ENCODE results near the gene FRMPD3. TPM values are rescaled to one million over a fixed set of nuclear protein-coding genes. Genes with fewer than 3 reads are reported as not detected.

The FRMPD3 gene
- total and polyA plus RNA-seq, 10 of the 15 experiments (the other 5 are each of a cell fraction or from before 2014, with no cell fraction given), result 0.01 to 0.06 (median 0.05) TPM; not detected in 6

GRCh38 chrX:107442914-107443527 lies 6.4 kb upstream of the FRMPD3 start:
- H3K9ac ChIP-seq (ENCODE audit: control insufficient read depth, insufficient read depth, low read length), result no peak overlapping the region
- no peaks in the 10 kb centered on the region for H3K36me3 ChIP-seq (ENCODE audit: control insufficient read depth in 2 of 2, insufficient read depth in 2 of 2, low read length in 1 of 2)
- no peak overlapping the region for H3K27ac ChIP-seq (ENCODE audit: control insufficient read depth, insufficient read depth)
- DNase-seq (ENCODE audit: low read depth, low spot score) (no peak), FAIRE-seq (no peak), ATAC-seq (no peak)
- H3K4me2 ChIP-seq (ENCODE audit: control insufficient read depth, insufficient read depth), result no peak overlapping the region
- intact Hi-C loops (cut with micrococcal nuclease; ENCODE audit: unreplicated experiment) (no loop called here), in situ Hi-C loops (cut with MboI) (no loop called here)
- no peaks in the 10 kb centered on the region for H3K4me1 ChIP-seq (ENCODE audit: control insufficient read depth, insufficient read depth, low read length)
- H3K79me2 ChIP-seq (ENCODE audit: control insufficient read depth, insufficient read depth, low read length), result no peaks in the 10 kb centered on the region
- peaks cover 0 to 3% of the 10 kb centered on the region in 2 experiments; a peak in 3 of 4 replicates for H3K27me3 ChIP-seq (replicated peaks in 1 of 2; ENCODE audit: control insufficient read depth in 2 of 2, insufficient read depth in 2 of 2, low read length in 1 of 2)
- H4K20me1 ChIP-seq (ENCODE audit: control insufficient read depth, insufficient read depth), result no peaks in the 10 kb centered on the region
- RAD21 ChIA-PET (ENCODE audit: unreplicated experiment), result no interaction called here
- no TSS peak for BruUV-seq (replicated peaks)
- no peak overlapping the region for H3K4me3 ChIP-seq
- TF ChIP-seq HCFC1 (IDR thresholded peaks at IDR 0.05; ENCODE audit: low read length), result no peak
- no peak for TF ChIP-seq TAF1 (IDR thresholded peaks at IDR 0.05; ENCODE audit: borderline replicate concordance, low read depth, low read length)
- no peak for TF ChIP-seq CREB1 (IDR thresholded peaks at IDR 0.05; ENCODE audit: low read depth)
- TF ChIP-seq BRCA1 (IDR thresholded peaks at IDR 0.05; ENCODE audit: low read depth, low read length), result no peak
- no peak for TF ChIP-seq CBFB (IDR thresholded peaks at IDR 0.05; ENCODE audit: low read depth)
- TF ChIP-seq TARDBP (IDR thresholded peaks at IDR 0.05; ENCODE audit: borderline replicate concordance), result no peak
- no peak for TF ChIP-seq GABPA (IDR thresholded peaks at IDR 0.05; ENCODE audit: low read depth)
- no peak for TF ChIP-seq MTA2 (IDR thresholded peaks at IDR 0.05; ENCODE audit: low read depth)
- no peak for TF ChIP-seq ZNF384 (IDR thresholded peaks at IDR 0.05; ENCODE audit: borderline replicate concordance, low read depth, low read length)
- TF ChIP-seq PAX8 (IDR thresholded peaks at IDR 0.05), result no peak
- no peak for TF ChIP-seq CHD2 (IDR thresholded peaks at IDR 0.05; ENCODE audit: borderline replicate concordance, low read depth, low read length)
- no peak for TF ChIP-seq ASH2L (IDR thresholded peaks at IDR 0.05; ENCODE audit: borderline replicate concordance, low read depth)
- no peak for TF ChIP-seq NRF1 (conservative IDR thresholded peaks at IDR 0.05; ENCODE audit: low read depth, low read length)
- TF ChIP-seq ZBED1 (IDR thresholded peaks at IDR 0.05; ENCODE audit: borderline replicate concordance), result no peak
- TF ChIP-seq E2F4 (IDR thresholded peaks at IDR 0.05; ENCODE audit: low read depth, low read length), result no peak
- TF ChIP-seq PRDM15 (CRISPR knock-in tag; IDR thresholded peaks at IDR 0.05), result no peak
- TF ChIP-seq PBX3 (IDR thresholded peaks at IDR 0.05; ENCODE audit: insufficient replicate concordance, low read depth, low read length), result no peak
- TF ChIP-seq MXI1 (IDR thresholded peaks at IDR 0.05; ENCODE audit: low read depth, low read length), result no peak
- TF ChIP-seq ZNF207 (IDR thresholded peaks at IDR 0.05; ENCODE audit: borderline replicate concordance), result no peak
- TF ChIP-seq POLR2AphosphoS5 (IDR thresholded peaks at IDR 0.05; ENCODE audit: low read length), result no peak
- CTCF ChIA-PET, result interaction anchor here (1.0 kb wide), 2 partner anchors 9 to 14 kb away, joined by 3 read pairs; no protein-coding TSS in a partner anchor
- POLR2A ChIA-PET, result no interaction called here
- no peak overlapping the region for H2AFZ ChIP-seq (ENCODE audit: control insufficient read depth, low read depth, low read length)
- whole genome bisulfite sequencing (ENCODE audit: insufficient coverage, insufficient replicate concordance, low lambda C conversion rate, missing lambda C conversion rate), result 32% methylated on average over 3 of the region's 3 CpGs
- SMC1A ChIA-PET (ENCODE audit: uncharacterized antibody, unreplicated experiment), result interaction anchor here (0.6 kb wide), 1 partner anchor 175 kb away, joined by 3 read pairs; no protein-coding TSS in a partner anchor
- no peaks in the 10 kb centered on the region for H3K9me3 ChIP-seq (replicated peaks; ENCODE audit: control insufficient read depth, insufficient read depth, low read length)
